Fibroblast of skin of back (primary cell): ENCODE data around the gene EYA2.

Experiments used
- DNase-seq: peaks from one replicate; pipeline ENCODE4 v3.0.0-alpha.2; 2013

Gene EYA2

DNA sequence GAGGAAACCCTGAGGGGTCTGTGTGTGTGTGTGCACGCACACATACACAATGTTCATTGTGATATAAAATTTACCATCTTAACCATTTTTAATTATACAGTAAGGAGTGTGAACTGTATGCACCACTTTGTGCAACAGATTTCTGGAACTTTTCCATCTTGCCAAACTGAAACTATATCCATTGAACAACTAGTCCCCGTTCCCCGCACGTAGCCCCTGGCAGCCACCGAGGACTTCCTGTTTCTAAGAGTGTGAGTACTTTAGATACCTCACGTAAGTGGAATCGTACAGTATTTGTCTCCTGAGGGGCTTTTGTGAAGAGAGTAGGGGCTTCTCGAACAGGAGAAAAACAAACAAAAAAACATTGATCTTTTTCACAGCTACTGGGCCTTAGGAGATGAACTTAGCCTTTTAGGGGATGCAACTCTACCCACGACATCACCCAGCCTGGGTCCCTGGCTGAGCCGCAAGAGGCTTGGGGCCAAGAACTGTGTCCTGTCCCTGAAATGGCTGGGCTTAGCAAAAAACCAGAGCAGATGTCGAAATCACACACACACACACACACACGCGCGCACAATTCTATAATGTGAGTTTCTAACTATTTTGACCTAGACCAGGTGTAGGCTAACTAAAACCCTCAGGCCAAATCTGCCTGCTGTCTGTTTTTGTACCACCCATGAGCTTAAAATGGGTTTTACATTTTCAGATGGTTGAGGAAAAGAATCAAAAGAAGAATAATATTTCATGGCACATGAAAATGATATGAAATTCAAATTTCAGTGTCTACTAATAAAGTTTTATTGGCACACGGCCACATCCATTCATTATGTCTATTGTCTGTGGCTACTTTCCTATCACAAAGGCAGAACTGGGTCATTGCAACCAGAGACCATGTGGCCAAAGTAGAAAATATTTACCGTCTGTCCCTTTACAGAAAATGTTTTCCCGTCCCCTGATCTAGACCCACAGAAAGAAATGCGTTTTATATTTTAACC, 144.2 kb downstream of the EYA2 start:
- DNase-seq: peak; percentile 8

DNA sequence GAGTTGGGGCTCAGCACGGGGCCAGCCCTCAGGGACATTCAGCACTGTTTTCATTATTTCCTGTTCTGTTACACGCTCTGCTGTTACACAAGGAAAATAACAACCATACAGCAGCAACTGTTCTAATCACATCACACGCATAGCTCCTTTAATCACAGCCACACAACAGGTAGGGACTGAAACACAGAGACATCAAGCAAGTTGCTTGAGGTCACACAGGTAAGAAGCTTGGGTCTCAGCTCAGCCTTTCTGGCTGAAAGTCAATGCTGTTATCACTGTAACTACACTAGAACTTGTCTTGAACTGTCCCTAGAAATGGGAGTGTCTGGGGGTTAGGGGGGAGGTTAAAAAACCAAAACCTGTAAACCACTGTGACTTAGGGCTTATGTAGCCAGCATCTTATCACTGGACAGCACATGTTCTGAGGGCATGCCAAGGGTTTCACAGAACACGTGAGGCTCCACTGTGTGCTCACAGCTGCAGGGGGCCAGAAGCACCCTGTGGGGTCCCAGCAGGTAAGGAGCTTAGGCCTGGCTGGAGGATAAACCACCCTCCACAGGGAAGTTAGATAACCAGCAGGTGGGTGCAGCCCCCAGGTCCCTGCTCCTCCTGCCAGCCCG, 146.0 kb downstream of the EYA2 start:
- no peak for DNase-seq

DNA sequence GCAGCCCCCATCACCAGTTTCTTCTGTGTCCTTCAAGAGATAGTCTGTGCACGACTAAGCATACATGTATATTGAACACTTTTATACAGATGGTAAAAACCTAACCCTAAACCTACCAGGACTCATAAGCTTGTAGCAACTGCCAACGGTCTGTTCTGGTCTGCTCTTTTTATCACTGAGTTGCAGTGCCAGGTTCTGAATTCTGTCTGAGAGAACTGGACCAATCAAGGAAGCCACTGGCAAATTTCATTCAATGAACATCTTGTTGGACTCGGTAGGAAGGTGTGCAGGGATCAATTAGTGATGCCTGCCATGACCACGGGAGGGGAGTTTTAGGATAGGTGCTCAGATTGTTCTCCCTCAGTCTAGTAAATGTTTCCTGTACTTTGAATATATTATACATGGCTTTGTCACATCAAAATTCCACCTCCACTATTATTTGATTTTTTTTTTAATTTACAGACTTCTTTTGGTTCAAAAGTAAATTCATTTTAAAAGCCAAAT, 146.8 kb downstream of the EYA2 start:
- DNase-seq: no peak

DNA sequence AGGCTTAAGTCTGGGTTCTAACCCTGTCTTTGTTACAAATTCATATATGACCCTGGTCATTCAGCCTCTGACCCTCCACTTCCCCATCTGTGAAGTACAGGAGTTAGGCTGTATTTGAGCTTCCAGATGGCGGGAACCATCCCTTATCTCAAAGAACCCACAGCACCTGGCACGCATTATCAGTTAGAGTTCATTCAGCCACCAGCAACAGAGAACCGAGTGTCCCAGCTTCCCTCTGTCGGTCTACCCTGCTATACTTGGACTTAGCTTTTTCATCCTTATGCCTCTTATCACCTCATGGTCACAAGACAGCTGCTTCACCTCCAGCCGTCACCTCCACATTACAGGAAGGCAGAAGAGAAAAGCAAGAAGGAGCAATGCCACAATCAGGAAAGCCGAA, 147.8 kb downstream of the EYA2 start:
- DNase-seq: no peak

DNA sequence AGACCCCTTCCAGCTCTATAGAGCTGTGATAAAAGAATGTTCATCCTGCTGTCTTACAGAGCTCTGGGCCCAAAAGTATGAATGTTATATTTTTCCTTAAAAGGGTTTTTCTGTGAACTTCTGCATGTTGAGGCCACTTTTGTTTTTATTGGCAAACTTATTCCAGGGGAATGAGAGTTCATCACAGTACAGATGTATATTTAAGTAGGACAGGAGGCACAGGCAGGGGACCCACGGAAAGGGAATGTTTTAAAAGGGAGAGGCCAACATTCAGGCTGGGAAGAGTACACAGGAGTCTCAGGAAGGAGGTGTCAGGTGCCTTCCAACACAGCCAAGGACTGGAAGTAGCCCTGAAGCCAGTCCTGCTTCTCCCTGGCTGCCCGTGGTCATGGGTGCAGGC, 148.4 kb downstream of the EYA2 start:
- DNase-seq: peak; percentile 48

DNA sequence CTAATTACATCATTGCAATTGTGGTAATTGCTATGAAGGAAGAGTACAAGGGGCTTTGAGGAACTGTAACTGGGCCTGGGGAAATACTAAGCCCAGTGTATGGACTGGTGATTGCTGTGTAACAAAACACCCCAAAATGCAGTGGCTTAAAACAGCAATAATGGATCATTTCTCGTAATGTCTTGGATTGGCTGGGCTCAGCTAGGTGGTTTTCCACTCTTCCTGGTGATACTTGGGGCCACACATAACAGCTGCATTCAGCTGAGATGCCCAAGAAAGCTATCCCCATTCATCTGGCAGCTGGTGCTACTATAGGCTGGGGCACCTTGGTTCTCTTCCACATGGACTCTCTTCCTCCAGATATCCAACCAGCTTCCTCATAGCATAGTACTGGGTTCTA, 150.3 kb downstream of the EYA2 start:
- DNase-seq: no peak

DNA sequence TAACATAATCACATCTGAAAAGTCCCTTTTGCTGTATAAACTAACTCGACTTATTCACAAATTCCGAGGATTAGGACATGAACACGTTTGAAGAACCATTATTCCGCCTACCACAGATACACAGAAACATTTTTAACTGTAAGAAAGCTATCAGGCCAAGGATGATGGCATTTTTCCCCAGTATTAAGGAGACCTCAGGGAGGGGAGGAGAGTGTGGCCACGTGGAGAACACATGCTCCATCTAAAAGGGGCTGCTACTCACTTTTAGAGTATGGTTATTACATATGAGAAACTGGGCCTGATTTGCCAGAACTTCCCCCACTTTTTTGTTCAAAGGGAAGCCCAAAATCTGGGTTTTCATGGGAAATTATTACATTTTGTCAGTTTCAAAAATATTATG, 153.4 kb downstream of the EYA2 start:
- DNase-seq: no peak

DNA sequence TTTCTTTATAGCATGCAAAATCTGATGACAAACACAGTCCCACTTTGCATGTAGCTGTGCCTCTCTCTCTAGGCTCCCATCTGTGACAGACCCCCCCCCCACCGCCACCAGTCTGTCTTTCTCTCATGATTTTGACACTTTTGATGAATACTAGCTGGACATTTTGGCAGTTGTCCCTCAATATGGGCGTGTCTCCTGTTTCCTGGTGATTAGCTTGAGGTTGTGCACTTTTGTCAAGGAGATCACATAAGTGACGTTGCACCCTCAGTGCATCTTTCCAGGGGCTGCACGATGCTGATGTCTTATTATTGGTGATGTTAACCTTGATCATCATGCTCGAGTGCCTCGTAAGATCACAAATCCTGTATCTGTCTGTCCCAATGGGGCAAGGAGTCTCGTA, 155.1 kb downstream of the EYA2 start:
- DNase-seq: no peak

DNA sequence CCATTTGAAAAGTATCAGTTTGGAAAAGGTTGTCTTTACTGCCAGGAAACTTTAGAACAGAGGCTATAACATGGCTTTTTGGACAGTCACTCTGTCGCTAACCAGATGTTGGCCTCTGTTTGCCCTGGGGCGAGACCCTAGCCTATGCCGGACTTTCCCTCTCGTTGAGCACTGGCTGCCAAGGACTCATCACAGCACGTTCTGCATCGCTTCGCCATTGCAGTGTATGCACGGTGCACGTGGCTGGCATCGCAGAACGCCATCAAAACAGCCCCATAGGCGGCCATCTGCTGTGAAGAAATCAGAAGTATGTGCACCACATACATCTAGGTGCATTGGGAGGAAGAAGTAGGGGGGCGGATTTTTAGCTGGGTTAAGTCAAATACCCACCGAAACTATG, 156.4 kb downstream of the EYA2 start:
- no peak for DNase-seq

DNA sequence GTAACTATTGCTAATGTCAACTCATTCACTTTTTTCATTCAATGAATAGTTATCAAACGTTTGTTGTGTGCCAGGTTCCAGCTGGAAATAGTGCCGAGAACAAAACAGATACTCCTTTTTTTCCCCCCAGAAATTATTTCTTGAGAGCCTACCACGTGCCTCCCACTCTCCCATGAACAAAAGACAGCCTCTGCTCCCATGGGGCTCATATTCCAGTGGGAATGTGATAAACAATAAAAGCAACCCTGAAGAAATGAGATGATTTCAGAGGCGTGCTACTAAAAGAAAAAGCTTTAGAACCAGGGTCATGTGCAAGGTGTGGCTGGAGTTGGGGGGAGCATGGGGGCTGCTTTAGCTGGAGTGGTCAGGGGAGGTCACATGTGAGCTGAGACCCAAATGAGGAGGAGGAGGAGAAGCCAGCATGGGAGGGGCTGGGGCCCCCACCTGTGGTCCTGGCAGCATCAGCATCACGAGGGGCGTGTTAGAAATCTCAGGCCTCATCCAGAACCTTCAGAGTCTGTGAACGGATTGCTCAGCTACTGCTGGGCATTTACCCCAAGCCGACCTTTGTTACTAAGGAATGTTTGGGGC, 157.4 kb downstream of the EYA2 start:
- DNase-seq: no peak

DNA sequence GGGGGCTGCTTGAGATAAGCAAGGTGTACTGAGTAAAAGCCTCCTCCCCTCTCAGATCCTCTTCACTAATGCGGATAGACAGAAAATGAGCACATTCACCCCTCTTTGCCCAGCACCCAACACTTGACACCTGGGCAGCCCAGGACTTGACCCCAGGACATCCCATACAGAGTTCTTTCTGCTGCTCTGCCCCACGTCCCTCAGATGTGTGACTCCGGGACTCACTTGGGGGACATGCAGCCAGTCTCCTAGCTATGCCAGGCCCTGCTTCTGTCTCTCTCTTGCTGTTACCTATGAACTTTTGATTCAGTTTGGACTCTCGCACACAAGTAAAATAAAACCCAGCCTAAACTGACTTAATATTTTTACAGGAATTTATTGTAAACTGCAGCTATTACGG, 159.9 kb downstream of the EYA2 start:
- DNase-seq: no peak

DNA sequence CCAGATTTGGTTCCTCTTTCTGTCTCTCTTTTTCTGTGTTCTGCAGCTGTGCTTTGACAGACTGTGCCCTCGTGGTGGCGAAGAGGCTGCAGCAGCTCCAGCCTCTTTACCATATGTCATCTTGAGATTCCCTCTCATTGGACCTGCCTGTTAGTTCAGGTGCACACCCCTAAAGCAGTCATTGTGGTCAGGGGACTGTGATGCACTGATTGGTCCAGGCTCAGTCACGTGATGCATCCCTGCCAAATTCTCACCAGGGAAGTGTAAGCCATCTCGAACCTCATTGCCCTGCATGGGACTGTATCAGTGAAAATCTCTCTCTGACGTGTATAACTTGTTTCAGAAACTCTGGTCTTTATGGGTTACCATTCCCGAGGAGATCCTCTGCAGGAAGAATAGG, 160.3 kb downstream of the EYA2 start:
- DNase-seq: no peak

DNA sequence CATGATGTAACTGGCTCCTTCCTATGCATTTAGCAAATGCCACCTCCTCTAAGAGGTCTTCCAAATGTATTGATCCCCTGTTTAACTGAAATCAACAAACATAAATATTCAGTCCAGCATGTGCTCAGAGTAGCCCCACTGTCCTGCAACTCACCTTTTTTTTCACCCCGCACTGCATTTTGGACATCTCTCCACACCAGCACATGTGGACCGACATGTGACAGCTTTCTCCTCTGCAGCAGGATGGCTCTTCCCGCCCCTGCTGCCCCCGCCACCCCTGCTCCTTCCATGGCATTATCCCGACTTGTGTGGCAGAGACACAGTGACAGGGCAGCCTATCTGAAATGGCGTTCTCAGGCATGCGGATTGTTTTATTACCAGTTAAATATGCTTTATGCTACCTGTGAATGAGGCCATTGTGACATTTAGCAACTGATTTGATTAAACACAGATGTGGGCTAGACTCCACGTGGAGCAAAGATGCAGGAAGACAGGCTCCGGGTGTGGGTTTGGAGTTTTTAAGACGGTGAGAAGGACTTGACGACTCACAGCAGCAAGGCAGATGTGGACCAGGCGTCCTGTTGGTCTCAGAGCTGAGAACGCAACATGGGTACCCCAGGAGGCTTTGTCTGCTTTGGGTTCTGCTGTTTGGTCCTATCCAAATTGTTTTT, 161.2 kb downstream of the EYA2 start:
- DNase-seq: peak; percentile 8

DNA sequence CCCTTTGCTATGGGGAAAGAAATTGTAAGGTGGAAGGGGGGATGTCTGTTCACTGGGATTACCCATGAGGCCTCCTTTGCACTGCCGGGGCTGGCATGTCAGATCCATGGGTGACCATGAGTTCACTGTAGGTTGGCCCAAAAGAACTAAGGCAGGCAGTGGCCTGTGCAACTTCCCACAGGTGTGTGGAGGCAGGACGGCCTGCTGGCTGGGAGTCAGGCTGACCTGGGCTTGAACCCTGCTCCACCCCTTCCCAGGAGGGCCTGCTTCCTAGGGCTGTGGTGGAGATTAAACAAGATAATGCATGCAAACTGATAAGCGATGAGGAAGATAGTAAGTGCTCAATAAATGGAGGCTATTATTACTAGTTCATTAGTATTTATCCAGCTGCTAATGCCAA, 163.0 kb downstream of the EYA2 start:
- no peak for DNase-seq

DNA sequence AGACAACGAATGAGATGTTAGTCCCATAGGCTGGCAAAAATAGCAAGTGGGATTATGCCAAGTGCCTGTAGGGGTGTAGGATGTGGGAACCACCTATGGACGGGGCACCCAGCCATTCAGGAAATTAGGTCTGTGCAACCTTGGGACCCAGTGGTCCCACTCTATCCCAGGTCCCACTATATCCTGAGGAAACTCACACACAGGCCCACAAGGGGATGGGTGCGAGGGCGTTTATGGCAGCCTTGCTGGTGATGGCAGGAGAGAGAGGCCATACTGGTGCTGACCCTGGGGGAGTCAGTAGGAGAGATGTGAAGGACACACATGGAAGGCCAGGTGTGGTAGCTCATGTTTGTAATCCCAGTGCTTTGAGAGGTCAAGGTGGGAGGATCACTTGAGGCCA, 163.6 kb downstream of the EYA2 start:
- no peak for DNase-seq

DNA sequence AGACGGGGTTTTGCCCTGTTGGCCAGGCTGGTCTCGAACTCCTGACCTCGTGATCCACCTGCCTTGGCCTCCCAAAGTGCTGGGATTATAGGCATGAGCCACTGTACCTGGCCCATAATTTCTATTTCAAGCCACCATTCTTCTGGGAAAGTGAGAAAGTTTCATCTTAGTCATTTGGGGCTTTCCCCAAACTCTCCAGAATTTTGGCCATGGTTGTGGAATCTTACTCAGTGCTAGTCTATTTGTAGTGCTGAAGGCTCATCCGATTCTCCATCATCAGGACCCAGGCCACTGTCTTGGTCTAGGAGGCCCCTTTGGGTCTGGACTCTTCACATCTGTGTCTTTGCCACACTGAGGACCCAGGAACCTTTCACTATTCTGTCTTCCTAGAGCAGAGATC, 164.9 kb downstream of the EYA2 start:
- no peak for DNase-seq

DNA sequence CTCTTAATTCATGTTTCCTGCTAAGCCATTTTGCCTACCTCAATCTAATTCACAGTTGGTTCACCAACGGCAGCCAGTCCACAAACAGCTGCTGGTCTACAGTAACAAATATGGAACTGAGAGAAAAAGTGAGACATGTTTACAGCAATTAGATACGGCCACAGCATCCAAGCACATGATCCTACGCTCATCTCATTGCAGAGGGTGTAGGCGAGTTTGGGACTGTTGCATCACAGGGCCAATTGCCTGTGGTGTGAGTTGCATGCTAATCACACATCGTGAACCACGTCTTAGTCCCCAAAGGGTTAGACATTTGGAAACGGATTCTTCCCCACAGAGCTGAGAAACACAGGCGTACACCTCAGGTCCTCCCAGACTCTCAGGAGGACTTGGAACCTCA, 166.9 kb downstream of the EYA2 start:
- DNase-seq: no peak

DNA sequence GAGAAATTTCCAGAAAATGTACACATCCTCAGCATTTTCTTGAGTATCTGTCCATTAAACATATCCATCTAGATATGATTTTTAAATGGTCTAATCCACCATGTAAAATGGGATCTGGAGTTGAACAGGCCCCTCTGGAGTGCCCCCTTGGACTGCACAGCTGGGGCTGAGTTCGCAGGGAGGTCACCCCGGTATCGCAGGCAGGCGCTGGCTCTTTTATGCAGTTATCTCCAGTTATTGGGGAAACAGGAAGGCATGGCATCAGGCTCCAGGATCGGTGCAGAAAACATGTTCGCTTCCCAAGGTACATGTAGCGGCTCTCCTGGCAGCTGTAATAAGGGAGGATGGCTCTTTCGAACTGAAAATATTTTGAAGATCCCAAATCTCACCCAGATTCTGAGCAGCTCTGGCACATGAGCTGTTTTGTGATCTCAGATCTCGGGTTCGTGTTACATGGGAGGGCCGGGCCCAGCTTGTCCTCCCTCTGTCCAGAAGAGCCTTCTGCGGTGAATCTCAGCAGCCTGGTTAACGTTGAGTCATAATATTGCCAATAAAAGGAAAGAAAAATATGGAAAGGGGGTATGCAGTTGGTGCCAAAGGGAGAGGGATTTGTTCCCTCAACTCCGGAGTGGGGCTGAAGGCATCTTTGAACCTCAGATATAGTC, 167.7 kb downstream of the EYA2 start:
- no peak for DNase-seq

DNA sequence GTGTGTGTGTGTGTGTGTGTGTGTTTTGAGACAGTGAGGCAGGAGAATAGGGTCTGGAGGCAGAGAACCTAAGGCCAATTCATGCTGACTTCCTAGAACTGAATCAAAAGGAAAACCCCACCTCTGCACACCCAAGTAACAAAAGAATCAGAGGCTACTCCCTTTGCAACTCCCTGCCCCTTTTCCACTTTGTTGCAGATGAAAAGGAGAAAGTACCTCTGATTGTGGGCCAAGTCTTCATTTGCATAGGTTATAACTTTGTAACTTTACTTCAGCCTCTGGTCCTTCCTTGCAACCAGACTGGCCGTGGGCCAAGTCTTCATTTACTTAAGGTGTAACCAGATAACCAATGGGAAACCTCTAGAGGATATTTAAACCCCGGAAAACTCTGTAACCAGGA, 168.8 kb downstream of the EYA2 start:
- DNase-seq: no peak

DNA sequence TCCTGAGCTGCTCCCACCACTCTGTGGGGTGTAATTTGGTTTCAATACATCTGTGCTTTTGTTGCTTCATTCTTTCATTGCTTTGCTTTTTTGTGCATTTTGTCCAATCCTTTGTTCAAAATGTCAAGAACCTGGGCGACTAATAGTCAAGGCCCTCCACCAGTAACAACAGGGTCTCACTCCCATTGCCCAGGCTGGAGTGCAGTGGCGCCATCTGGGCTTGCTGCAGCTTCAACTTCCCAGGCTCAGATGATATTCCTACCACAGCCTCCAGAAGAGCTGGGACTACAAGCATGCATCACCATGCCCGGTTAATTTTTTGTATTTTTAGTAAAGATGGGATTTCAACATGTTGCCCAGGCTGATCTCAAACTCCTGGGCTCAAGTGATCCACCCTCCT, 169.2 kb downstream of the EYA2 start:
- DNase-seq: no peak

DNA sequence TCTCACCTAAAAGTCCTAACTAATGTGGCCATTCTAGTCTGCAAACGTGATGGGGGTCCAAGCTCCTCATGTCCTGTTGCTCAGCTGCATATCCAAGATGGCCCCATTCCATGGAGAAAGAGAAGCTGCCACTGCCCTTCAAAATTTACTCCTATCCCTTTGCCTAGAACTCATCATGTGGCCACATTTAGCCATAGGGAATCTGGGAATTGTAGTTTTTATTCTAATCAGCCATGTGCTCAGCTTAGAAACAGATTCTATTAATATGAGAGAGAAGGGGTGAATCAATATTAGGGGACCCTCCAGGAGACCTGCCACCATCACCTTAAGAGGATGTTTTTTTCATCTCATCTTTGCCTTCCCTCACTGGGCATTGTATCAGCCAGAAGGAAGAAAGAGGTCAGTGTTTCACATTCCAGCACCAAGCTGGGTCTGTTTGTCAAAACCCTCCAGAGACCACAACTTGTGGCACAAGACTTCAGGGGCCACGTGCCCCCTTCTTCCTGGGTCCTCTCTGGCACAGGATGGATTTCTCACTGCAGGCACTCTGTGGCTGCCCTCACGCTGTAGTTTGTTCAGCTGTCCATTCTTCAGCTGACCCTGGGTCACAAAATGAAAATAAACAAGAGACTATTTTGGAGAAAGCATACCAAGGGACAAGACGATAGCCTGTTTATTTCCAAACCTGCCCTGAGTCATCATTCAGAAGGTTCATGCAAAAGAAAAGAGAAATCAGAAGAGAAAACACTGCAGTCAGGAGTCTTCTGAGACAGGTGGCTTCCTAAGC, 172.0 kb downstream of the EYA2 start:
- DNase-seq: no peak

DNA sequence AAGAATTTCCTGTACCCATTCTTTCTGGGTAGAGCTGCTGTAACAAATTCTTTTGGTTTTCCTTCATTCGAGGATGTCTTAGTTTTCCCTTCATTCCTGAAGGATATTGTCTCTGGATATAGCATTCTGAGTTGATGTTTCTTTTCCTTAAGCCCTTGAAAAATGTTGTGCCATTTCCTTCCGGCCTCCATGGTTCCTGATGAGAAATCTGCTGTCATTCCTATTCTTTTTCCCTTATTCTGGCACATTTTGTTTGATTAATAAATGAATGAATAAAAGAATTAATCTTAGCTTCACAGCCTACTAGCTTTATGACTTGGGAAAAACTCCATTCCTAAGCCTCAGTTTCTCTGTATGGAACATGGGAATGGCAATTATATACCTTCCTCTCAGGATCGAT, 173.1 kb downstream of the EYA2 start:
- no peak for DNase-seq
